HCT116 (cell line): ENCODE measurements around the gene MINDY3. TPM values are rescaled to one million over a fixed set of nuclear protein-coding genes. Genes with fewer than 3 reads are reported as not detected.

Experiments used
- ATAC-seq: fragments of 200-7000 bp; cut with Tn5 transposase; 2 replicates; pipeline ENCODE4 v1.9.1; 2020; ENCODE audit warnings: mild to moderate bottlenecking, moderate library complexity
- BruUV-seq: library from RNA; stranded (reverse); fragments of 400-500 nt; replicated peaks from 2 replicates; lab custom pipeline; 2021; lab: Mats Ljungman, UMichigan
- CTCF ChIA-PET: fragments of 300-600 bp; sonication (Branson Sonifier 250); formaldehyde crosslinking; loops from one replicate; lab custom pipeline; 2021; ENCODE audit warnings: antibody characterized with exemption; lab: Charles Lee
- POLR2A ChIA-PET: fragments of 300-600, 350-600 bp; sonication (Branson Sonifier 250); formaldehyde crosslinking; loops from one replicate; lab custom pipeline; 2021; ENCODE audit warnings: antibody characterized with exemption; lab: Charles Lee
- RAD21 ChIA-PET, 2 experiments: fragments of 300-600 bp; sonication (Branson Sonifier 250); formaldehyde crosslinking; loops; one replicate each; lab custom pipeline; 2023; ENCODE audit warnings: low total read pairs in 2 of 2; ENCODE audit not compliant: uncharacterized antibody in 2 of 2, unreplicated experiment in 2 of 2, low non-redundant PET in 1 of 2; lab: Charles Lee
- DNase-seq: peaks from one replicate; pipeline ENCODE4 v3.0.0-alpha.2; 2010; ENCODE audit warnings: low read depth, low spot score
- H2AFZ ChIP-seq: fragments of 200-600 bp; shearing (Covaris generic), sonication (generic); 2 replicates; pipeline ENCODE4 v1.6.1; 2017; ENCODE audit warnings: low read depth, mixed run types, mixed read lengths, antibody characterized with exemption, low read length; ENCODE audit not compliant: poor library complexity, severe bottlenecking
- H3K27ac ChIP-seq: 2 replicates; pipeline ENCODE4 v1.5.1; 2012; ENCODE audit warnings: low read depth, low read length
- H3K27me3 ChIP-seq: fragments of 200-600 bp; sonication (generic); 2 replicates; pipeline ENCODE4 v1.6.1; 2016; ENCODE audit warnings: mixed run types, low read length, mixed read lengths; ENCODE audit not compliant: insufficient read depth
- H3K36me3 ChIP-seq, 2 experiments: fragments of 200-500 bp in 1 of 2; fragments of 200-600 bp in 1 of 2; sonication (Bioruptor generic) in 1 of 2; sonication (generic) in 1 of 2; 2 replicates each; pipeline versions ENCODE4 v1.5.1 to v1.6.1; 2014 to 2016; ENCODE audit warnings: low read length in 2 of 2, inconsistent platforms in 1 of 2, mixed read lengths in 1 of 2, mixed run types in 1 of 2; ENCODE audit not compliant: insufficient read depth in 2 of 2, control insufficient read depth in 1 of 2
- H3K4me1 ChIP-seq, 2 experiments: fragments of 200-600 bp in 1 of 2; sonication (generic) in 1 of 2; 2 replicates each; pipeline versions ENCODE4 v1.5.1 to v1.6.1; 2012 to 2017; ENCODE audit warnings: low read length in 2 of 2, inconsistent platforms in 1 of 2, mild to moderate bottlenecking in 1 of 2, mixed read lengths in 1 of 2, mixed run types in 1 of 2, moderate library complexity in 1 of 2; ENCODE audit not compliant: insufficient read depth in 2 of 2, control insufficient read depth in 1 of 2
- H3K4me2 ChIP-seq: fragments of 200-600 bp; sonication (generic); 2 replicates; pipeline ENCODE4 v1.6.1; 2017; ENCODE audit warnings: mixed run types, low read length, mixed read lengths
- H3K4me3 ChIP-seq, 2 experiments: fragments of 200-600 bp in 1 of 2; sonication (generic) in 1 of 2; replicated peaks in 1 of 2; 2 replicates each; pipeline ENCODE4 v1.5.1; 2011 to 2016; ENCODE audit warnings: low read length in 2 of 2, control low read depth in 1 of 2, low read depth in 1 of 2, mild to moderate bottlenecking in 1 of 2, mixed read lengths in 1 of 2, mixed run types in 1 of 2
- H3K79me2 ChIP-seq: fragments of 200-600 bp; sonication (generic); 2 replicates; pipeline ENCODE4 v1.6.1; 2017; ENCODE audit warnings: mild to moderate bottlenecking, mixed run types, low read length, moderate library complexity, mixed read lengths; ENCODE audit not compliant: insufficient read depth
- H3K9ac ChIP-seq: fragments of 200-600 bp; sonication (generic); 2 replicates; pipeline ENCODE4 v1.6.1; 2016; ENCODE audit warnings: low read length, mixed read lengths
- H3K9me2 ChIP-seq: fragments of 200-600 bp; sonication (generic), shearing (Covaris generic); 2 replicates; pipeline ENCODE4 v1.6.1; 2017; ENCODE audit warnings: mixed run types, mild to moderate bottlenecking, moderate library complexity; ENCODE audit not compliant: insufficient read depth
- H3K9me3 ChIP-seq, 2 experiments: fragments of 200-500 bp in 1 of 2; fragments of 200-600 bp in 1 of 2; sonication (Bioruptor generic) in 1 of 2; sonication (generic) in 1 of 2; 2 replicates each; pipeline ENCODE4 v1.6.1; 2014 to 2017; ENCODE audit warnings: low read length in 2 of 2, mixed read lengths in 2 of 2, inconsistent platforms in 1 of 2, low read depth in 1 of 2, mild to moderate bottlenecking in 1 of 2, mixed run types in 1 of 2, moderate library complexity in 1 of 2; ENCODE audit not compliant: control insufficient read depth in 1 of 2, insufficient read depth in 1 of 2
- H4K20me1 ChIP-seq: fragments of 200-600 bp; sonication (generic), shearing (Covaris generic); 2 replicates; pipeline ENCODE4 v1.6.1; 2017; ENCODE audit warnings: mixed run types, mild to moderate bottlenecking, moderate library complexity; ENCODE audit not compliant: insufficient read depth
- ATF3 ChIP-seq: IDR thresholded peaks from 2 replicates; pipeline ENCODE4 v1.6.1; 2012
- CBX3 ChIP-seq: IDR thresholded peaks from 2 replicates; pipeline ENCODE4 v1.6.1; 2012; ENCODE audit warnings: low read depth
- CTCF ChIP-seq, 3 experiments: fragments of 200-600 bp in 1 of 3; sonication (generic) in 1 of 3; IDR thresholded peaks in 2 of 3; conservative IDR thresholded peaks in 1 of 3; 2 replicates each; pipeline ENCODE4 v1.5.1; 2012 to 2017; ENCODE audit warnings: low read depth in 2 of 3, low read length in 2 of 3, antibody characterized with exemption in 1 of 3, borderline replicate concordance in 1 of 3, control low read depth in 1 of 3, mild to moderate bottlenecking in 1 of 3, mixed read lengths in 1 of 3, mixed run types in 1 of 3, moderate library complexity in 1 of 3; ENCODE audit not compliant: insufficient read depth in 1 of 3
- EGR1 ChIP-seq: IDR thresholded peaks from 2 replicates; pipeline ENCODE4 v1.6.1; 2012; ENCODE audit warnings: low read depth
- ELF1 ChIP-seq: IDR thresholded peaks from 2 replicates; pipeline ENCODE4 v1.6.1; 2012; ENCODE audit warnings: low read depth, borderline replicate concordance
- EZH2 ChIP-seq: fragments of 200-600 bp; sonication (generic); IDR thresholded peaks from 2 replicates; pipeline ENCODE4 v1.6.1; 2017; ENCODE audit warnings: antibody characterized with exemption, mixed run types
- EZH2phosphoT487 ChIP-seq: fragments of 200-600 bp; IDR thresholded peaks from 2 replicates; pipeline ENCODE4 v1.6.1; 2018; ENCODE audit warnings: antibody characterized with exemption, borderline replicate concordance
- FOSL1 ChIP-seq: IDR thresholded peaks from 2 replicates; pipeline ENCODE4 v1.6.1; 2012; ENCODE audit warnings: low read depth
- JUND ChIP-seq: IDR thresholded peaks from 2 replicates; pipeline ENCODE4 v1.6.1; 2012
- MAX ChIP-seq: IDR thresholded peaks from 2 replicates; pipeline ENCODE4 v1.6.1; 2012
- POLR2AphosphoS5 ChIP-seq: IDR thresholded peaks from 2 replicates; pipeline ENCODE4 v1.6.1; 2011; ENCODE audit warnings: mild to moderate bottlenecking, low read depth, low read length, moderate library complexity
- REST ChIP-seq: IDR thresholded peaks from 2 replicates; pipeline ENCODE4 v1.6.1; 2012; ENCODE audit warnings: low read depth
- SIN3A ChIP-seq: IDR thresholded peaks from 2 replicates; pipeline ENCODE4 v1.6.1; 2012; ENCODE audit warnings: low read depth
- SP1 ChIP-seq: IDR thresholded peaks from 2 replicates; pipeline ENCODE4 v1.6.1; 2012; ENCODE audit warnings: low read depth
- SRF ChIP-seq: IDR thresholded peaks from 2 replicates; pipeline ENCODE4 v1.6.1; 2012; ENCODE audit warnings: low read depth
- TCF7L2 ChIP-seq: IDR thresholded peaks from 2 replicates; pipeline ENCODE4 v1.7.0; 2011; ENCODE audit warnings: borderline replicate concordance, inconsistent platforms; ENCODE audit not compliant: insufficient read depth, insufficient read length; ENCODE audit errors: extremely low read depth
- YY1 ChIP-seq: IDR thresholded peaks from 2 replicates; pipeline ENCODE4 v1.6.1; 2011; ENCODE audit warnings: low read length, low read depth, moderate library complexity, mild to moderate bottlenecking; ENCODE audit not compliant: insufficient replicate concordance; ENCODE audit errors: extremely low read depth
- ZBTB33 ChIP-seq: IDR thresholded peaks from 2 replicates; pipeline ENCODE4 v1.6.1; 2011; ENCODE audit warnings: mild to moderate bottlenecking, low read length, moderate library complexity; ENCODE audit not compliant: insufficient replicate concordance; ENCODE audit errors: extremely low read depth
- ZFX ChIP-seq: fragments of 450-650 bp; IDR thresholded peaks from 2 replicates; pipeline ENCODE4 v1.6.1; 2017
- ZNF274 ChIP-seq: fragments of 200-500 bp; sonication (Bioruptor generic); IDR thresholded peaks from 2 replicates; pipeline ENCODE4 v1.6.1; 2014; ENCODE audit warnings: mild to moderate bottlenecking, low read depth, low read length, inconsistent platforms
- intact Hi-C: fragments of 100-400 bp; cut with micrococcal nuclease; formaldehyde crosslinking; loops from 2 replicates; pipeline ENCODE4 v1.10.0; 2022
- total RNA-seq: library from RNA; stranded (reverse); gene quantifications from one replicate; pipeline ENCODE4 v1.2.1, GENCODE V29; 2021; ENCODE audit not compliant: unreplicated experiment

Gene MINDY3
- total RNA-seq, 1 experiment from 2014 or later: 15.5 TPM

- intact Hi-C loops: no loop called here
- BruUV-seq: no TSS peak
- Histone ChIP-seq H4K20me1 (no peaks in the 10 kb centered on the region), H3K9me3 (peaks cover 0 to 6% of the 10 kb centered on the region in 2 experiments; a peak in 1 of 4 replicates), H3K4me1 (no peaks in the 10 kb centered on the region), H3K9me2 (no peaks in the 10 kb centered on the region), H2AFZ (no peak overlapping the region), H3K36me3 (no peaks in the 10 kb centered on the region), H3K9ac (no peak overlapping the region), H3K27me3 (no peaks in the 10 kb centered on the region), H3K4me3 (no peak overlapping the region), H3K79me2 (no peaks in the 10 kb centered on the region), H3K27ac (no peak overlapping the region), H3K4me2 (no peak overlapping the region)
- CTCF ChIA-PET: no interaction called here
- RAD21 ChIA-PET: no interaction called here
- TF ChIP-seq ZFX (no peak), CBX3 (no peak), ATF3 (no peak), POLR2AphosphoS5 (no peak), ZNF274 (no peak), EZH2 (no peak), CTCF (IDR thresholded peaks at IDR 0.05 in 2 of 3, conservative IDR thresholded peaks at IDR 0.05 in 1 of 3; ENCODE audit: borderline replicate concordance in 1 of 3, insufficient read depth in 1 of 3, low read depth in 2 of 3, low read length in 2 of 3) (no peak), TCF7L2 (no peak), YY1 (no peak), EGR1 (no peak), REST (no peak), ELF1 (no peak), ZBTB33 (no peak), SP1 (no peak), SIN3A (no peak), SRF (no peak), JUND (no peak), MAX (no peak), EZH2phosphoT487 (no peak), FOSL1 (no peak)
- POLR2A ChIA-PET: no interaction called here
- DNase-seq (no peak), ATAC-seq (no peak)
These were observed 63.0 kb downstream of the MINDY3 start for GRCh38 chr10:15797346-15797745.
